ENCODE results near the gene RNF151.
"Not testable (repeated sequence)": the region's sequence is repeated elsewhere in the genome, so short reads cannot be mapped to it uniquely, and the experiment has no call there.

Gene RNF151

DNA sequence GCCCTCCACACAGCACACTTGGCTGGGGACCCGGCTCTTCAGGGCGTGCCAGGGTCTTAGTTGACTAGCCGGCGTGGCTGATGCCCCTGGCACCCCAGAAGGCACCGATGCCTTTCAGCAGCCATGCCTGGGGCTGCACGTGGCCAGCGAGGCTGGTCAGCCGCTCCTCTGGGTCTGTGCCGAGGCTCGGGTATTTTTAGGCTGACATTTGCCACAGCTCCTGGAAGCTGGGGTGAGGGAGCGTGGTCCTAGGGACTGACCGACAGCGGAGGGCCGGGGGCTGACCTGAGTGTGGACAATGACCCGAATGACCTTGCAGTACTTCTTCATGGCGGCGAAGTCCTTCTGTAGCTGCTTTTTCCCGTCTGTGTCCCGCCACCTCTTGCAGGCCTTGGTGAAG is 16.1 kb upstream of the RNF151 start:
- DNase-seq (ENCODE audit: low read depth in 2 of 2) = no peak
- no peak overlapping the region for H3K4me3 ChIP-seq (replicated peaks in 1 of 2; ENCODE audit: low read depth in 2 of 2, low read length in 2 of 2)
- TF ChIP-seq, protein P1, sequence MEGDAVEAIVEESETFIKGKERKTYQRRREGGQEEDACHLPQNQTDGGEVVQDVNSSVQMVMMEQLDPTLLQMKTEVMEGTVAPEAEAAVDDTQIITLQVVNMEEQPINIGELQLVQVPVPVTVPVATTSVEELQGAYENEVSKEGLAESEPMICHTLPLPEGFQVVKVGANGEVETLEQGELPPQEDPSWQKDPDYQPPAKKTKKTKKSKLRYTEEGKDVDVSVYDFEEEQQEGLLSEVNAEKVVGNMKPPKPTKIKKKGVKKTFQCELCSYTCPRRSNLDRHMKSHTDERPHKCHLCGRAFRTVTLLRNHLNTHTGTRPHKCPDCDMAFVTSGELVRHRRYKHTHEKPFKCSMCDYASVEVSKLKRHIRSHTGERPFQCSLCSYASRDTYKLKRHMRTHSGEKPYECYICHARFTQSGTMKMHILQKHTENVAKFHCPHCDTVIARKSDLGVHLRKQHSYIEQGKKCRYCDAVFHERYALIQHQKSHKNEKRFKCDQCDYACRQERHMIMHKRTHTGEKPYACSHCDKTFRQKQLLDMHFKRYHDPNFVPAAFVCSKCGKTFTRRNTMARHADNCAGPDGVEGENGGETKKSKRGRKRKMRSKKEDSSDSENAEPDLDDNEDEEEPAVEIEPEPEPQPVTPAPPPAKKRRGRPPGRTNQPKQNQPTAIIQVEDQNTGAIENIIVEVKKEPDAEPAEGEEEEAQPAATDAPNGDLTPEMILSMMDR (IDR thresholded peaks at IDR 0.05; ENCODE audit: low read depth, low read length) = no peak

DNA sequence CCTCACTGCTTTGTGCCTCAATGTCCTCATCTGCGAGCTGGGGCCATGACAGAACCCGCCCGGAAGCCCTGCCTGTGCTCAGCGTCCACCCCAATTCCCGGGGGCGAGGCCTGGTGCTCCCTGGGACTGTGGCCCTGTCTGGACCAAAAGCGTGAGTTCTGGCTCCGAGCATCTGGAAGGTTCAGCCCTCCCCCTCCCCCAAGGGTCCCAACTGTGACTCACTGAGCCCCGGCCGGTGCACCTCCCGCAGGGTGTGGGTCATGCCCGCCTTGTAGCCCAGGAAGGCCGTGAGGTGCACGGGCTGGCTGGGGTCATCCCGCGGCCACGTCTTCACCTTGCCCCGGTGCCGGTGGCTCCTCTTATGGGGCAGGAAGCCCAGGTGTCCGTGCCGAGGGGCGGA is 12.9 kb upstream of the RNF151 start:
- TF ChIP-seq, protein P1 (IDR thresholded peaks at IDR 0.05; ENCODE audit: low read depth, low read length) = no peak

DNA sequence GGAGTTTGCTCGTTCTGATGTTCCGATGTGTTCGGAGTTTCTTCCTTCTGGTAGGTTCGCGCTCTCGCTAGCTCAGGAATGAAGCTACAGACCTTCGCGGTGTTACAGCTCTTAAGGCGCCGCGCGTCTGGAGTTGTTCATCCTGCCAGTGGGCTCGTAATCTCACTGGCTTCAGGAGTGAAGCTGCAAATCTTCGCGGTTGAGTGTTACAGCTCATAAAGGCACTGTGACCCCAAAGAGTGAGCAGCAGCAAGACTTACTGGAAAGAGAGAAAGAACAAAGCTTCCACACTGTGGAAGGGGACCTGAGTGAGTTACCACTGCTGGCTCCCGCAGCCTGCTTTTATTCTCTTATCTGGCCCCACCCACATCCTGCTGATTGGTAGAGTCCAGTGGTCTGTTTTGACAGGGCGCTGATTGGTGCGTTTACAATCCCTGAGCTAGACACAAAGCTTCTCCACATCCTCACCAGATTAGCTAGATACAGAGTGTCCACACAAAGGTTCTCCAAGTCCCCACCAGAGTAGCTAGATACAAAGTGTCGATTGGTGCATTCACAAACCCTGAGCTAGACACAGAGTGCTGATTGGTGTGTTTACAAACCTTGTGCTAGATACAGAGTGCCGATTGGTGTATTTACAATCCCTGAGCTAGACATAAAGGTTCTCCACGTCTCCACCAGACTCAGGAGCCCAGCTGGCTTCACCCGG is 9.1 kb upstream of the RNF151 start:
- DNase-seq (ENCODE audit: low read depth in 2 of 2); H3K4me3 ChIP-seq (replicated peaks in 1 of 2; ENCODE audit: low read depth in 2 of 2, low read length in 2 of 2): not testable (repeated sequence)

More for the DNA sequence above, 12.9 kb upstream of the RNF151 start:
- no peak for DNase-seq (ENCODE audit: low read depth in 2 of 2)
- H3K4me3 ChIP-seq (replicated peaks in 1 of 2; ENCODE audit: low read depth in 2 of 2, low read length in 2 of 2) = no peak overlapping the region

DNA sequence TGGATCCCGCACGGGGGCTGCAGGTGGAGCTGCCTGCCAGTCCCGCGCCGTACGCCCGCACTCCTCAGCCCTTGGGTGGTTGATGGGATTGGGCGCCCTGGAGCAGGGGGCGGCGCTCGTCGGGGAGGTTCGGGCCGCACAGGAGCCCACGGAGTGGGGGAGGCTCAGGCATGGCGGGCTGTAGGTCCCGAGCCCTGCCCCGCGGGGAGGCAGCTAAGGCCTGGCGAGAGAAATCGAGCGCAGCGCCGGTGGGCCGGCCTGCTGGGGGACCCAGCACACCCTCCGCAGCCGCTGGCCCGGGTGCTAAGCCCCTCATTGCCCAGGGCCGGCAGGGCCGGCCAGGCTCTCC is 8.5 kb upstream of the RNF151 start:
- H3K4me3 ChIP-seq (replicated peaks in 1 of 2; ENCODE audit: low read depth in 2 of 2, low read length in 2 of 2); DNase-seq (ENCODE audit: low read depth in 2 of 2): not testable (repeated sequence)

DNA sequence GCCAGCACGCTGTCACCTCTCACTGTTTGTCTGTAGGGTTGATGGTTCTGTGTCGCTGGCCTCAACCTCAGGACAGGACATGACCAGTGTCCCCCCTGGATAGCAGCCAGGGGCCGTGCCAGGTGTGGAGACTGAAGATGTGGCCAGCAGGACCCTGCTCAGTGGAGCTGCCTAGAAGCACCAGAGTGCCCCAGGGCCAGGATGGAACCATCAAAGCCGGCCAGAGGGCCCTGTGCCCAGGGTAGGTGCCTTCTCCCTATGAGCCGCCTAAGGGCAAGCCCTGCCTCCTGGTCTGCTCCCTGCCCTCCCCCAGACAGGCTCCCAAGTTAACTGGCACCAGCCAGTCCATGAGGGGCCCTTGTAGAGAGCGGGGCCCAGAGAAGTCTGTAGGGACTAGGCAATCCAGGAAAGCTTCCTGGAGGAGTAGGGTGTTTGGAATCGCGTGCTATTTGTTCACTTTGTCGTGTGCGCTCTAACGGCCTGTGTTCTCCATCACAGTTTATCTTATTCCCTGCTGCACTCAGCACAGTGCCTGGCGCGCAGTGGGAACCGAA is 7.9 kb upstream of the RNF151 start:
- no peak for DNase-seq (ENCODE audit: low read depth in 2 of 2)
- TF ChIP-seq, protein P1 (IDR thresholded peaks at IDR 0.05; ENCODE audit: low read depth, low read length) = no peak
- peak overlapping the region in 1 of 2 donors; percentile 85 for H3K4me3 ChIP-seq (replicated peaks in 1 of 2; ENCODE audit: low read depth in 2 of 2, low read length in 2 of 2)

DNA sequence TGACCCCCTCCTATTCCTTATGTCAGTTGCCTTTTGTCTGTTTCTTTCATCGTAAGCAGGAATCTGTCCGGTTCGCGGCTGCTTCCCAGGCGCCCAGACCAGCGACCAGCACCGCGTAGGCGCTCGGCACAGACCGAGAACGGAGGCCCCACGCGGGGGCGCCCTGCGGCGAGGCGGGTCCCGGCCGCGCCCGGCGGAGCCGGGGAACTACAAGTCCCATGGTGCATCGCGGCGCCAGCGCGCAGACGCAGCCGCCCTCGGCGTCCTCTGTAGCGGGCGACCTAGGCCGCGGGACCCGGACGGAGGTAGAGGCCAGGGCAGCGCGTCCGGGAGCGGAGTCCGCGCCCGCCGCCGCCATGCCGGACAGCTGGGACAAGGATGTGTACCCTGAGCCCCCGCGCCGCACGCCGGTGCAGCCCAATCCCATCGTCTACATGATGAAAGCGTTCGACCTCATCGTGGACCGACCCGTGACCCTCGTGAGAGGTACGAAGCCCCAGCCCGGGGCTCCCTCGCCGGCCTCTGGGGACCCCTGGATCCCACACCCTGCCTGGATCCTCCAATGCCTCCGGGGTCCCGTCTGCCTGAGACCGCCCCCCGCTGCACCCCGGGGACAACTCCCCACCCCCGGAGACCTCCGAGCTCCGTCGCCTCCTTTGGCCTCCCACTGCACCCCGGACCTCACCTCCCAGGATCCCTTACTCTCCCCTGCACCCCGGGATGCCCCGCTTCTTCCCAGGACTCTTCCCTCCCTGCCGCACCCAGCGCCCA is 7.2 kb upstream of the RNF151 start, which contains the start of gene NDUFB10:
TSS of gene NDUFB10 (plus strand) at position 270 of the 771 bp plus-strand sequence. CDS start at position 357, 87 bp downstream.
- peak within 1 kb of the TSS; percentile 85 to 87 for H3K4me3 ChIP-seq (replicated peaks in 1 of 2; ENCODE audit: low read depth in 2 of 2, low read length in 2 of 2)
- DNase-seq (ENCODE audit: low read depth in 2 of 2) = peak; percentile 90 to 93
- TF ChIP-seq, protein P1 (IDR thresholded peaks at IDR 0.05; ENCODE audit: low read depth, low read length) = peak; percentile 33

DNA sequence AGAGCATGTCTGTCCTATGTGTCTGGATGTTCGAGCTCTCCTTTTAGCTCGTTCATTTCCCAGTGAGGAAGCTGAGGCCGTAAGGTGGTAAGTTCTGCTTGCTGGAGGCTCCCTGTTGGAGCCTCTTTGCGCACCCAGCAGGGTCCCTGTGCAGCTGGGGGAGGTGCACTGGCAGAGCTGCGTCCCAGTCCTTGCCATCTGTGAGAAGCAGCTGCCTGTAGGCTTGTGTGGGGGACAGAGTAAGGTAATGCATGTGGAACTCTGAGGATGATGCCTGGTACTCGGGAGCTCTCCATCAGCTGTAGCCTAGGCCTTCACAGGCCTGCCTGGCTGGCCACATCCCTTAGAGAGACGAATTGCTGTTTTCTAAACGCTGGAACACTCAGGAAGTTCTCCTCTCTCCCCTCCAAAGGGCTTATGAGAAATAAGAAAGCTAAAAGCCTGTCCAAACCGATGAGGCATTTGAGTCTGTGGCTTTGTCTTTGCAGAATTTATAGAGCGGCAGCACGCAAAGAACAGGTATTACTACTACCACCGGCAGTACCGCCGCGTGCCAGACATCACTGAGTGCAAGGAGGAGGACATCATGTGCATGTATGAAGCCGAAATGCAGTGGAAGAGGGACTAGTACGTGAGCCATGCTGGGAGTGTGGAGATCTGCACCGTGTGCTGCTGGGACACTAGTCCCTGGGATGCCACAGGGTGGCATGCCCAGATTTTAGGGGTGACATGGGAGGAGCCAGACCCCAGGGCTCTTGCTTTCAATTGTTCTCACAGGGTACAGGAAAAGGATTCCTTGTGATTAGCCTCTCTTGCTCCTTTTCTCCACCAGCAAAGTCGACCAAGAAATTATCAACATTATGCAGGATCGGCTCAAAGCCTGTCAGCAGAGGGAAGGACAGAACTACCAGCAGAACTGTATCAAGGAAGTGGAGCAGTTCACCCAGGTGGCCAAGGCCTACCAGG is 5.7 kb upstream of the RNF151 start:
- DNase-seq (ENCODE audit: low read depth in 2 of 2) = peak in 1 of 2 donors; percentile 50
- TF ChIP-seq, protein P1 (IDR thresholded peaks at IDR 0.05; ENCODE audit: low read depth, low read length) = no peak

More for the DNA sequence above, 5.7 kb upstream of the RNF151 start:
- H3K4me3 ChIP-seq (replicated peaks in 1 of 2; ENCODE audit: low read depth in 2 of 2, low read length in 2 of 2) = peak overlapping the region; percentile 85 to 87

Measured in cardiac fibroblast (primary cell).